Ascending aorta (tissue), 2 donors: ENCODE data around the gene NLK. TPM values are rescaled to one million over a fixed set of nuclear protein-coding genes. Genes with fewer than 3 reads are reported as not detected.

Experiments
- DNase-seq, 2 donors: peaks; one replicate each; pipeline ENCODE4 v3.0.0-alpha.2; 2019; ENCODE audit warnings: low spot score in 2 of 2
- H3K27ac ChIP-seq, 2 donors: fragments of 200-600 bp; sonication (generic); one replicate each; pipeline ENCODE4 v1.5.1; 2016 to 2017; ENCODE audit warnings: mild to moderate bottlenecking in 1 of 2
- H3K27me3 ChIP-seq: fragments of 200-600 bp; sonication (generic); one replicate; pipeline ENCODE4 v1.5.1; 2017
- H3K36me3 ChIP-seq, 2 donors: fragments of 200-600 bp; sonication (generic); one replicate each; pipeline ENCODE4 v1.5.1; 2016
- H3K4me1 ChIP-seq, 2 donors: fragments of 200-600 bp; sonication (generic); one replicate each; pipeline ENCODE4 v1.5.1; 2016 to 2017; ENCODE audit warnings: mild to moderate bottlenecking in 1 of 2
- H3K4me3 ChIP-seq, 2 donors: fragments of 200-600 bp; sonication (generic); one replicate each; pipeline ENCODE4 v1.5.1; 2016 to 2017; ENCODE audit warnings: mild to moderate bottlenecking in 1 of 2
- H3K9me3 ChIP-seq, 2 donors: fragments of 200-600 bp; sonication (generic); one replicate each; pipeline ENCODE4 v1.5.1; 2016
- CTCF ChIP-seq, 3 experiments: fragments of 200-600 bp in 2 of 3; fragments of 450-650 bp in 1 of 3; sonication (generic) in 2 of 3; IDR thresholded peaks; one replicate each; pipeline ENCODE4 v1.5.1; 2016 to 2019; ENCODE audit warnings: antibody characterized with exemption in 3 of 3, mild to moderate bottlenecking in 1 of 3, moderate library complexity in 1 of 3
- intact Hi-C: fragments of 100-400 bp; cut with DNase I; formaldehyde crosslinking; loops from one replicate; pipeline ENCODE4 v1.15.1; 2023
- total RNA-seq: library from RNA; depleted of rRNA; stranded (reverse); fragments of >200 nt; gene quantifications from one replicate; pipeline ENCODE4 v1.1.0, GENCODE V29; 2016

The NLK gene
- total RNA-seq, 1 donor from 2014 or later, result 37.8 TPM

GRCh38 chr17:28193241-28193640 lies 150.8 kb downstream of the NLK start:
- Histone ChIP-seq H3K27me3 (no peaks in the 10 kb centered on the region), H3K36me3 (peaks cover 3 to 32% of the 10 kb centered on the region in 2 donors), H3K4me3 (no peak overlapping the region), H3K9me3 (no peaks in the 10 kb centered on the region), H3K4me1 (no peaks in the 10 kb centered on the region), H3K27ac (no peak overlapping the region)
- peak in 1 of 2 donors; percentile 18 for DNase-seq
- TF ChIP-seq CTCF (IDR thresholded peaks at IDR 0.05), result no peak
- intact Hi-C loops, result no loop called here

- Histone ChIP-seq H3K27me3 (no peaks in the 10 kb centered on the region), H3K4me3 (no peak overlapping the region), H3K9me3 (no peaks in the 10 kb centered on the region), H3K4me1 (no peaks in the 10 kb centered on the region), H3K27ac (no peak overlapping the region), H3K36me3 (peaks cover 3 to 29% of the 10 kb centered on the region in 2 donors)
- no peak for TF ChIP-seq CTCF (IDR thresholded peaks at IDR 0.05)
- no peak for DNase-seq
- intact Hi-C loops, result no loop called here
Measured at GRCh38 chr17:28194382-28194781, 151.9 kb downstream of the NLK start.

GRCh38 chr17:28196636-28197035 lies 154.2 kb downstream of the NLK start:
- no peak for TF ChIP-seq CTCF (IDR thresholded peaks at IDR 0.05)
- intact Hi-C loops, result no loop called here
- Histone ChIP-seq H3K9me3 (no peaks in the 10 kb centered on the region), H3K4me3 (no peak overlapping the region), H3K27me3 (no peaks in the 10 kb centered on the region), H3K36me3 (peaks cover 3 to 29% of the 10 kb centered on the region in 2 donors), H3K4me1 (no peaks in the 10 kb centered on the region), H3K27ac (no peak overlapping the region)
- no peak for DNase-seq

GRCh38 chr17:28199115-28199514 lies 156.6 kb downstream of the NLK start:
- DNase-seq, result no peak
- intact Hi-C loops, result no loop called here
- TF ChIP-seq CTCF (IDR thresholded peaks at IDR 0.05), result no peak

GRCh38 chr17:28199728-28200127 lies 157.3 kb downstream of the NLK start:
- H3K4me3 ChIP-seq, result no peak overlapping the region
- H3K36me3 ChIP-seq, result peaks cover 0 to 14% of the 10 kb centered on the region in 2 donors
- H3K9me3 ChIP-seq, result no peaks in the 10 kb centered on the region
- H3K27me3 ChIP-seq, result no peaks in the 10 kb centered on the region
- H3K4me1 ChIP-seq, result no peaks in the 10 kb centered on the region
- no peak for TF ChIP-seq CTCF (IDR thresholded peaks at IDR 0.05)
- DNase-seq, result no peak
- intact Hi-C loops, result no loop called here
- no peak overlapping the region for H3K27ac ChIP-seq

More at GRCh38 chr17:28199115-28199514, 156.6 kb downstream of the NLK start:
- H3K4me1 ChIP-seq, result no peaks in the 10 kb centered on the region
- H3K4me3 ChIP-seq, result no peak overlapping the region
- H3K27me3 ChIP-seq, result no peaks in the 10 kb centered on the region
- no peaks in the 10 kb centered on the region for H3K9me3 ChIP-seq
- no peak overlapping the region for H3K27ac ChIP-seq
- peaks cover 0 to 20% of the 10 kb centered on the region in 2 donors for H3K36me3 ChIP-seq

GRCh38 chr17:28201315-28201714 lies 158.8 kb downstream of the NLK start:
- intact Hi-C loops, result no loop called here
- Histone ChIP-seq H3K27ac (no peak overlapping the region), H3K36me3 (peaks cover 0 to 6% of the 10 kb centered on the region in 2 donors), H3K4me3 (no peak overlapping the region), H3K9me3 (no peaks in the 10 kb centered on the region), H3K4me1 (no peaks in the 10 kb centered on the region), H3K27me3 (no peaks in the 10 kb centered on the region)
- no peak for TF ChIP-seq CTCF (IDR thresholded peaks at IDR 0.05)
- DNase-seq, result no peak
